Measurements from ENCODE around the gene TMEM40.
"Not testable (repeated sequence)": the region's sequence is repeated elsewhere in the genome, so short reads cannot be mapped to it uniquely, and the experiment has no call there.

TMEM40 gene

DNA sequence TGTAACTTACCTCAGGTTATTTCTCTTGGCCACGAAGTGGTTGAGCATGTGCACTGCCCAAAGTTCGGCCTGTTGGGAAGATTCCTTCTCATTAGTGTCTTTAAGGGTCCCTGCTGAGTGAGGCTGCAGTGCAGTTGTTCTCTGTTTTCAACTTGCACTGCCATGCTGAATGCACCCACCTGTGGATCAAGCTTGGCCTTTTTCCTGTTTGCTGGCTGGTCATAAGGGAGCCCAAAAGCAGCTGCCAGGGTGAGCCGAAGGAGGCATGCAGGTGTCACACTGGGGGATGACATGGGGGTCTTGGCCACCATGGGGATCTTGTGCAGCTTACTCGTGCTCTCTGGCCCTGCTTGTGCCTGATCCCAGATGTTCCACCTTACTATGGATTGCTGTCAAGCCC lies 49.0 kb downstream of the TMEM40 start:
- DNase-seq = no peak

DNA sequence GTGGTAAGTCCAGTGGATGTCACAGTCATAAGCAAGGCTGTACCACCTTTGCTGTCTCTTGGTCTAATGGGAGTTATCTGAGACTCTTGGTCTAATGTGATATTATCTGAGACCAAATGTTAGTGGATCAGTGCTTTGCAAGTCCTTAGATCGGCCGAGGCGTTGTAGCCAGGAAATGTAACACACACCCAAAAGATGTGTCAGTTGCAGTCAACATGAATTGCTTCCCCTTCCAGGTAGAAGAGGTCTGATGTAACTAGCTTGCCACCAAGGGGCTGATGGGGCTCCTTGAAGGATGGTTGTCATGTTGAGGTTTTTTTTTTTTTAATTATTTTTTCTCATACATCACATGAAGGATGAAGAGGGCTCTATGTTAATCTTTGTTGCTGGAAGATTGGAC lies 49.7 kb downstream of the TMEM40 start:
- DNase-seq = no peak

DNA sequence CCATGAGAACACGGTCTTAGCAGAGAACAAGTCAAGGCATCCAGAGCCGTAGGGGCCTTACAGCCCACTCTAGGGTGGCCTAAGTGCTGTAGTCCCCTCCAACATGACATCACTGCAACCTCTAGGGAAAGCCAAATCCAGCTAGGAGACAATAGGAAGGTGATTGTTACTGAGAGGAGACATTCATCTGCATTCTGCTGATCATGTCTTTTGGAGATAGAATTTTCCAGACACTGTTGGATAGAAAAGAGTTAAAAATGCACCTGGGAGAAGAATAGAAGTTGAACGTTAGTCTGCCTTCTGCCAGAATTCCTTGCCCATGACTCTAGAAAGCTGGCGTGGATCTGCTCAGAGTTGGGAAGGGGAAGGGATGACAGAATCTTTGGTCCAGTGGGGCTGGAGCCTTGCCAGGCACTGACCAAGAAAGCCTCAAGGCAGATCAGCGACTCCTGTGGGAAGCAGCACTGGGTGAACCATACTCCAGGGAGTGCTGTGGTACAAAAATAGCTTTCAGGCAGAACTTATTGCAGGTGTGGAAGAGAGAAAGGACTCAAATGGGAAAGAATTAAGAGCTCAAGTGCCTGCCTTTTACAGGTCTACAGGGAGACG lies 50.4 kb downstream of the TMEM40 start:
- no peak for DNase-seq

DNA sequence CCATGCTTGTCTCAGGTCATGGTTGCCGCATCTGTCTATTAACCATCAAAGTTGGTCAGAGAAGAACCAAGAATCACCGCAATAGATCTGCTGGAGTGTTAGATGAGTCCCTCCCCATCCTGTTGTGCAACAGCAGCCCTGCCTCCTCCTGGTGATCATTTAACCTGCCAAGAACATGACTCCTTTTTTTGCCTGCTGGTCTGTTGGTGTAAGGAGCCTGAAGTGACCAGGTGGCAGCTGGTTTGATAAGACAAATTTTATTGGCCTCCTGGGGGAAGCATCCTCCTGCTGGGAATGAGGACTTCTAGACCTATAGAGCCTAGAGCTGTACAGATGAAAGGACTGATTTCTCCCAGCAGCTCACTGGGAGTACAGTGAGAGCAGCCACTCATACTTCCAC lies 51.6 kb downstream of the TMEM40 start:
- DNase-seq = no peak

DNA sequence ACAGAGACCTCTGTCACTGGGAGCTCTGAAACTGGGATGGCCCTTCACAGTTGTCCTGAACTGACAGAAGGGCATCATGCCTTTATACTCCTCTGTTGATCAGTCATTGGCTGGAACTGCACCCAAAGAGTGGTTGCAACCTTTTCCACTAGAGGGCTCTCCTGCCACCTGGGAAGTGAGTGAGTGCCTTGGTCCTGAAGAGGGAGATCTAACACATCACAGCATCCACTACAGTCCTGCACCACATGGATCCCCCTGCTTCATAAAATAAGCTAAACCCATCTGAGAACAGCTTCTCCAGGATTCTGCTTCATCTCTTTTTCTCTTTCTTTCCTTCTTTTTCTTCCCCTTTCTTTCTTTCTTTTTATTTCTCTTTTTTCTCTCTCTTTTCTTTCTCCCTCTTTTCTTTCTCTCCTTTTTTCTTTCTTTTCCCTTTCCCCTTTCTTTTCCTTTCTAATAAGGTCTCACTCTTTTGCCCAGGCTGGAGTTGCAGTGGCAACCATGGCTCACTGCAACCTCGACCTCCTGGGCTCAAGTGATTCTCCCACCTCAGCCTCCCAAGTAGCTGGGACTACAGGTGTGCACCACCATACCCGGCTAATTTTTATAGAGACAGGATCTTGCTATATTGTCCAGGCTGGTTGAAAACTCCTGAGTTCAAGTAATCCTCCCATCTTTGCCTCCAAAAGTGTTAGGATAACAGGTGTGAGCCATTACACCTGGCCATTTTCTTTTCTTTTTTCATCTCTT lies 52.4 kb downstream of the TMEM40 start:
- peak; percentile 37 for DNase-seq

DNA sequence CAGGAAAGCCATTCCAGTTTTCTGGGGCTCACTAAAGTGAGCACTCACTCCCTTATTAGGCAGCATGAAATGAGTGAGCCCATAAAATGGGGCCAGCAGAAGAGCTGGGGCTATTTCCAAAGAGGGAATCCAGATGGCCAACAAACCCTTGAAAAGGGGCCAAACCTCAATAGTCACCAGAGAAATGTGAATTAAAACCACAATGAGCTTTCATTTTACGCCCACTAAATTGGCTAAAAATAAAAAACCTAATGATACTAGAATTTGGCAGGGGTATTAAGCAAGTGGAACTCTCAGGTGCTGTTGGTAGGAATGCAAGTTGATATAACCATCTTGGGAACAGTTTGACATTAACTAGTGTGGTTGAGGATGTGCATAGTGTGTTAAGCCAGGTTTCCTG lies 53.1 kb downstream of the TMEM40 start:
- no peak for DNase-seq

DNA sequence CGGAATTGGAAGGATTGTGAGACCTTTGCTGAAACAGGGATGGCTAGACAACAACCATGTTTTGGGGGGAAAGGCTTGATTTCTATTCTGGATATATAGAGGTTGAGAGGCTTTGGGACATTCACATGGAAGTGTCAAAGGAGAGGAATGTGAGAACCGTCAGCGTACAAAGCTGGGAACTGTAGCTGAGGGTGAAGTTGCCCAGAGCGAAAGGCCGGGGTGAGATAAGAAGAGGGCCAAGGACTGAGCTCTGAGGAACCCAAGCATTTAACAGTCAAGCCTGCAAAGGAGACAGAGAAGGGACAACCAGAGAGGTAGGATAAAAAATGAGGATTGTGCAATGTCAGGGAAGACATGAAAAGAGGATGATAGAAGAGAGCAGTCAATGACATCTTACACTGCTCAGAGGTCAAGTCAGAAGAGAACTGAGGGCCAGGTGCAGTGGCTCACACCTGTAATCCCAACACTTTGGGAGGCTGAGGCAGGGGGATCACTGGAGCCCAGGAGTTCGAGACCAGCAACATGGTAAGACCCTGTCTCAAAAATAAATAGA lies 53.6 kb downstream of the TMEM40 start:
- DNase-seq = no peak

DNA sequence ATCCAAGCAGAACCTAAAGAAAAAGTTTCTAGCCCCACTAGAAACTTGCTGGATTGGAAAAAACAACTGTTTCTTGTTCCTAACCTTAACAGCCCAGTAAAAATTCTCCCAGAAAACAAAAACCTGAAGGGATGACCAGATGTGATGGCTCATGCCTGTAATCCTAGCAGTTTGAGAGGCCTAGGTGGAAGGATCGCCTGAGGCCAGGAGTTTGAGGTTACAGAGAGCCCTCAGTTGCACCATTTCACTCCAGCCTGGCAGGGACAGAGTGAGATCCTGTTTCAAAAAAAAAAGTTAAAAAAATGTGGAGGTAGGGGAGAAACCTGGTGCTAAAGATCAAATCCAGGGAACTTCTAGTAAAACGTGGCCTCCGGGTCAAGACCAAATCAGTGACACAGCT lies 56.6 kb downstream of the TMEM40 start:
- DNase-seq = no peak

DNA sequence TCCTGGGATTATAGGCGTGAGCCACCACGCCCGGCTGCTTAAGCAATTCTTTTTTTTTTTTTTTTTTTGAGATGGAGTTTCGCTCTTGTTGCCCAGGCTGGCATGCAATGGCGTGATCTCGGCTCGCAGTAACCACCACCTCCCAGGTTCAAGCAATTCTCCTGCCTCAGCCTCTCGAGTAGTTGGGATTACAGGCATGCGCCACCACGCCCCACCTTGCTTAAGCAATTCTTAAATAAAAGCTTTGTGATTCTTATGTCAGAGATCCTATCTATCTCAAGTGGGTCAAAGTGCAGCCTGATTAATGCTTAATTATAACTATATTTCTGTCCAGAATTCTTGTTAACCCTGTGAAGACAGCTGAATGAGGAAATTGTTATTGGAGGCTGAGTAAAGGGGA lies 57.5 kb downstream of the TMEM40 start:
- DNase-seq = not testable (repeated sequence)

DNA sequence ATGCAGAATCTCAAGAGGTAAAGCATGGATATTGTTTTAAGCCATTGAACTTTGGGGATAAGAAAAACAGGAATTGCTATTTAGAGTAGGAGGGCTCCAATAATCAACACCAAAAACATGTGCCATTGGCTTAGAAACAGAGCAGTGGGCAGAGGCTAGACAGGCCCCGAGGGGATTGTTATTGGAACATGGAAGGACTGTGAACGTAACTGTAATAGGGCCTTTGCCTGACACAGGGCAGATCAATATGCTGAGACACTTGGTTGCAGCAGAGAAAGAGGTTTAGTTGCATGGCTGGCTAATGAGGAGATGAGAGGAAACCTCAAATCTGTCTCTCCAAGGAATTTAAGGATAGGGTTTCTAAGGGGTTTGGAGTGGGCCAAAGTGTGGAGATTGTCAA lies 58.3 kb downstream of the TMEM40 start:
- no peak for DNase-seq

DNA sequence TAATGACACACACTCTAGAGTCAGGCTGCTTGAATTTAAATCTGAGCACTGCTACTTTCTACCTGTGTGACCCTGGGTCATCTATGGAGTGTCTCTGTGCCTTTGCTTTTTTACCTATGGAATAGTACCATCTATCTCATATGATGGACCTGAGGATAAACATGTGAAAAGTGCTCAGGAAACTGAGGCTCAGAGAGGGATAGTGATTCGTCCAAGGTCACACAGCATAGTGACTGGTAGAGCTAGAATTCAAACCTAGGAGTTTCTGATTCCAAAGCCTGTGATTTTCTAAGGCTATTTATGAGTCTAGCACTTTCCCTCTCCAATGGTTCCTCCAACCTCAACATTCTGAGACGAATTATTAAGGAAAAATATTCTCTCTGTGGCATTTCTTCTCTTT lies 63.1 kb downstream of the TMEM40 start:
- DNase-seq = no peak

DNA sequence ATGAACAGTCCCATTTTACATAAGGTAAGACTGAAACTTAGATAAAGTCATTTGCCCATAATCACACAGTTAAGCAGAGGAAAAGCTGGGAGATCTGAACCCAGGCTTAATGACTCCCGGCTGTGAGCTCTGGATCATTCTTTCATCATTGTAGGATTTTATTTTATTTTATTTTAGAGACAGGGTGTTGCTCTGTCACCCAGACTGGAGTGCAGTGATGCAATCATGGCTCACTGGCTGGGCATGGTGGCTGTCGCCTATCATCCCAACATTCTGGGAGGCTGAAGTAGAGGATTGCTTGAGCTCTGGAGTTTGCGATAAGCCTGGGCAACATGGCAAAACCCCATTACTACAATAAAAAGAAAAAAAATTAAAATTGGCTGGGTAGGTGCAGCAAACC lies 63.9 kb downstream of the TMEM40 start:
- DNase-seq = no peak

DNA sequence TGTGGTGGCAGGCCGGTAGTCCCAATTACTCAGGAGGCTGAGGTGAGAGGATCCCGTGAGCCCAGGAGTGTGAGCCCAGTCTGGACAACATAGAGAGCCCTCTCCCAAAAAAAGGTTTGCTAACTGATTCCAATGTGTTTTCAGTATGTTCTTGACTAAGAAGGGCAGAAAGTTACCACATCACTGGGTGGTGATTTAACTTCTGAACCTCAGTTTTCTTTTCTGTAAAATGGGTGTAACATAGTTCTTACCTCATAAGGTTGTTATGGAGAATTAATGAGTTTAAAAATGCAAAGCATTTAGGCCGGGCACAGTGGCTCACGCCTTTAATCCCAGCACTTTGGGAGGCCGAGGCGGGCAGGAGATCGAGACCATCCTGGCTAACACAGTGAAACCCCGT lies 66.6 kb downstream of the TMEM40 start:
- DNase-seq = no peak

DNA sequence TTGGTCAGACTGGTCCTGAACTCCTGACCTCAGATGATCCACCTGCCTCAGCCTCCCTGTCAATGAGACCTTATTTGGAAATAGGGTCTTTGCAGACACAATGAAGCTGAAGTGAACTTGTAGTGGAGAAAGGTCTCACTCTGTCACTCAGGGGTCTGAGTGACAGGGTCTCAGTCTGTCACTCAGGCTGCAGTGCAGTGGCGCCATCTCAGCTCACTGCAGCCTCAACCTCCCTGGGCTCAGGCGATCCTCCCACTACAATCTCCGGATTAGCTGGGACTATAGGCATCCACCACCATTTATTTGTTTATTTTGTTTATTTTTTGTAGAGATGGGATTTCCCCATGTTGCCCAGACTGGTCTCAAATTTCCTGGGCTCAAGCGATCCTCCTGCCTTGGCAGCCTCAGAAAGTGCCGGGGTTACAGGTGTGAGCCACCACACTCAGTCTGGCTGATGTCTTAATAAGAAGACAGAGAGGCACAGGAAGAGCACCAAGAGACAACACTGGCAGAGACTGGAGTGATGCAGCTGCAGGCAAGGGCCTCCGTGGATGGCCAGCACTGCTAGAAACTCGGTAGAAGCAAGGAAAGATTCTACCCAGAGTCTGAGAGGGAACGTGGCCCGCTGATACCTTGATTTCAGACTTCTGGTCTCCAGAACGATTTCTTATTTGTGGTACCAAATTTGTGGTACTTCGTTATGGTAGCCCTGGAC lies 68.9 kb downstream of the TMEM40 start:
- DNase-seq = no peak

DNA sequence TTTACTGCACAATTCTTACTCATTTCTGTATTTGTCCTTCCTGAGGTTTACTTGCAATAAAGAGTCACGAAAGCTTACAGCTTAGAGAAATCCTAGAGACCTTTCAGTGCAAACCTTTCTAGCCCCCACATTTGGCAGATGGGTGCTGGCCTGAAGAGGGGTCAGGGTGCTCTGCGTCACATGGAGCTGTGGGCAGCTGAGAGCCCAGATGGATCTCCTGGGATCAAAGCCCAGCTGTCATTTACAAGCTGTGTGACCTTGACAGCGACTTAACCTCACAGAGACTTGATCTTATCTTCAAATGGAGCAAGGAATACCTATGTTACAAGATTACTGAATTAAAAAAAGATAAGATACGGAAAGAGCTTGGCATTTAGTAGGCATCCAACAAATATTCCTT lies 71.1 kb downstream of the TMEM40 start:
- no peak for DNase-seq

DNA sequence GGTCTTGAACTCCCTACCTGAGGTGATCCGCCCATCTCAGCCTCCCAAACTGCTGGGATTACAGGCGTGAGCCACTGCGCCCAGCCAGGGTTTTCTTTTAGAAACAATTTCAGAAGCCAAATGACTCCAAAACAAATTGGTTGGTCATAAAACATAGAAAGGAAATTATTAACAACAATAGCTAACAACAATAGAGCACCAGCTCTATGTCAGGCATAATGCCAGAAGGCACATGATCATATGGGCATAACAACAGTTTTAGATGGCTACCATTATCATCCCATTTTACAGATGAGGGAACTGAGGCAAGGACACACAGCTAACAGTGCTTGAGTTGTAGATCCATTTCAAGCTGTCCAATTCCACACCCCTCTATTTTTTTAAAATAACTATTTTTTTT lies 73.0 kb downstream of the TMEM40 start:
- no peak for DNase-seq
